NCI-H2107 treated with DMSO at 0.1 percent for 48 hours (cell line): ENCODE measurements around the gene ATP8B1.
"Not testable (repeated sequence)": the region's sequence is repeated elsewhere in the genome, so short reads cannot be mapped to it uniquely, and the experiment has no call there.

Experiments used
- DNase-seq: peaks from one replicate; lab custom pipeline; 2025; ENCODE audit not compliant: unreplicated experiment; lab: John Stamatoyannopoulos, UW

Gene ATP8B1

DNA sequence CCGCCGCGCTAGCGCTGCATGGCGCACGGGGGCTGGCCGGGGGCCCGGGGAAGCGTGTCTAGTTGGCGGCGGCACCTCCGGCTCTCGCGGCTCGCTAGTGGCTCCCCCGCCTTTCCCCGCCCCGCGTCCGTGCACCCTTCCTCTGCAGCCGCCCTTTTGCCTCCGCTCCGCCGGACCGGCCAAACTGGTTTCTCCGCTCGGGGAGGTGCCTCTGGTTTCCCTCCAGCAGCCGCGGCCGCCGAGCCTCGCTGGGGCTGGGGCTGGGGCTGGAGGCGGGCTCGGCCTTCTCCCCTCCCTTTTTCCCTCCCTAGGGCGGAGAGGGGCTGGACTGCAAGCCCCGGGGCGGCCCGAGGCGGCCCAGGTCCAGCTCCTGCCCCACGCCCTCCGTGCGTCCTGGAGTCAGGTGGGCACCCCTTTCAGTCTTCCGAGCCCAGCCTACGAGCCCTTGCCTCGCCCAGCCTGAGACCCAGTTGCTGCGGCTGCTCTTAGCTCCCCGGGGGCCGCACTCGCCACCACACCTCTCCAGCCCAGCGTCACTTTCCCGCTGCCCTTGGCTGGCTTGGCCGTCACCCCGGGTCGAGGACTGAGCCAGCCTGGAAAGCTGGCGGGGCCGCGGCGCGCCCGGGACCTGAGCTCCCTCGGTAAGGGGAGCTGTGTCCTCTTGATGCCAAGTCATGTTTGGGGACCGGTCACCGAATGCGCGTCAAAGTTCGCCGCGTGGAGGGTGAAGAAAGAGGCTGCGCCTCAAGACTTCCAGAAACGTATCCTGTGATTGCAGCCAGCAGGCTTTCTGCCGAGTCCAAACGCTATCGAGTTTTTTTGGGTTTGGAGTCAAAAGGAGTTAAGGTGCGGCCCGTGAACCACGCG is at the start of gene ATP8B1:
ATP8B1 (minus strand) TSS at position 213 of the 867 bp plus-strand sequence. CDS start 71,508 bp downstream, outside the sequence.
- no peak for DNase-seq

DNA sequence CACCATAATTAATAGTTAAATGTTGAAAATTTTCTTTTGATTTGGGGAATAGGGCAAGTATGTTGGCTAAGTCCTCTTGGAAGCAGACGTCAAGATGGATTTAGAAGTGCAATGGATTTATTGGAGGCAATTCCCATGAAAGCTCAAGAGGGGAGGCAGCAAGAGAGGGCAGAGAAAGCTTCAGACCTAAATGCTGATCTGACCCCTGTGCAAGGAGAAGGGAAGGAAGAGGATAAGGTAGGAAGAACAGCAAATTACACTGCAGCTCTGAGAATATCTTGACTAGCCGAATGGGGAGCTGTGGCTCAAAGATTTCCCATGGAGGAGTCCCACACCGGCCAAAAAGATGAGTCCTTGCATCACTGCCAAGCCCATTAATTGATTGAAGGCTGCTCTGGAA is 46.9 kb upstream of the ATP8B1 start:
- no peak for DNase-seq

DNA sequence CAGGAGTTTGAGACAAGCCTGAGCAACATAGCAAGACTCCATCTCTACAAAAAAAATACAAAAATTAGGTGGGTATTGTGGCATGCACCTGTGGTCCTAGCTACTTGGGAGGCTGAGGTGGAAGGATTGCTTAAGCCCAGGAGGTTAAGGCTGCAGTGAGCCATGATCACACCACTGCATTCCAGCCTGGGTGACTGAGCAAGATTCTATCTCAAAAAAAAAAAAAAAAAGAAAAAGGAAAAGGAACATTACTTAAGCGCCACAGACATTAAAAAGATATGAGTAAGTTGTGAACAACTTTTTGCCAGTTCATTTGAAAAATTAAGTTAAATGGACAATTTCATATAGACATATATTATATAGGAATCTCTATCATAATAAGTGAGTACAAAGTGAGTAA is 45.3 kb upstream of the ATP8B1 start:
- DNase-seq: not testable (repeated sequence)

- DNase-seq: not testable (repeated sequence)
These were observed 44.3 kb upstream of the ATP8B1 start for GRCh38 chr18:57847431-57847830.

DNA sequence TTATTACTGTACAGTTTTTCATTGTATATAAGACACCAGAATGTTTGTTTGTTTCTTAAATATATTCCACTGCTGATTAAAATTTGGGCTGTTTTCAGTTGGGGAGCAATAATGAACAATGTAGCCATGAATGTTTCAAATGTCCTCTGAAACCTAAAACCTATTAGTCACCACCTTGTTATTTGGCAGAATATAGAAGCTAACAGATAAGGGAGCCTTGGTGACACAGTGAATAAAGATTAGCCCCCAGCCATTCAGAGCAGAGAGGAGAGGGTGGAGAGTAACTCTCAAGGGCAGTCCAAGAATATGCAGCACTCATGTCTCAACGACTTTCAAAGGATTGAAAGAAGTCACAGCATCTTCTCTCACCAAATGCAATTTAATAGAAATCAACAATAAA is 43.1 kb upstream of the ATP8B1 start:
- DNase-seq: no peak

- DNase-seq: no peak
These were observed 42.5 kb upstream of the ATP8B1 start for GRCh38 chr18:57845605-57846074.

DNA sequence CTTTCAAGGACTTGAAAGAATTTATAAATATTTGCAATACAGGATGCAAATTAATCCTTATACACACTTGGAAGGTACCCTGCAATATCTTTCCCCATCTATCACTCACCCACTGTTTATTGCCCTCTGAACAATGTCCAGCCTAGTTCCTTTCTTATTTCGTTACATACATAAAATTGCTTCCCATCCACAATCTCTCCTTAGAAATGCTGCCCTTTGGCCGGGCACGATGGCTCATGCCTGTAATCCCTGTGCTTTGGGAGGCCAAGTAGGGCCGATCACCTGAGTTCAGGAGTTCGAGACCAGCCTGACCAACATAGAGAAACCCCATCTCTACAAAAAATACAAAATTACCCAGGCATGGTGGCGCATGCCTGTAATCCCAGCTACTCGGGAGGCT is 41.2 kb upstream of the ATP8B1 start:
- no peak for DNase-seq

- no peak for DNase-seq
These were observed 40.3 kb upstream of the ATP8B1 start for GRCh38 chr18:57843386-57843785.

GRCh38 chr18:57841568-57841967 is 38.5 kb upstream of the ATP8B1 start:
- DNase-seq: no peak

DNA sequence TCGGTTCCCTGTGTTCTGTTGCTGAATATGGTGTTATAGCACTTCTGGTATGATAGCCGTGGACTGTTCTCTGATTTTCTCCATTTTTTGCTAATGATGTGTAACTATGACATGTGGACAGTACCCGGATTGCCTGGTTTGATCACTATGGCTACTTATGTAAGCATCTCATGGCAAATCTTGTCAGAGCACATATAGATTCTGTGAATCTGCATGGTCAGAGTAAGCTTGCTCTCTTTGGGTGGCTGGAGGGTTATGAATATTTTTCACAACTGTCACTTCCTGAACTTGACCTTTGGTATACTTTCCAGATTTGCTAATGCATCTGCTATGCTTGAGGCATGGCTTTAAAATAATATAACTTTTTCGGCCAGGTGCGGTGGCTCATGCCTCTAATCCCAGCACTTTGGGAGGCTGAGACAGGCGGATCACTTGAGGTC is 36.8 kb upstream of the ATP8B1 start:
- no peak for DNase-seq

GRCh38 chr18:57837917-57838548 is 34.9 kb upstream of the ATP8B1 start:
- DNase-seq: no peak

DNA sequence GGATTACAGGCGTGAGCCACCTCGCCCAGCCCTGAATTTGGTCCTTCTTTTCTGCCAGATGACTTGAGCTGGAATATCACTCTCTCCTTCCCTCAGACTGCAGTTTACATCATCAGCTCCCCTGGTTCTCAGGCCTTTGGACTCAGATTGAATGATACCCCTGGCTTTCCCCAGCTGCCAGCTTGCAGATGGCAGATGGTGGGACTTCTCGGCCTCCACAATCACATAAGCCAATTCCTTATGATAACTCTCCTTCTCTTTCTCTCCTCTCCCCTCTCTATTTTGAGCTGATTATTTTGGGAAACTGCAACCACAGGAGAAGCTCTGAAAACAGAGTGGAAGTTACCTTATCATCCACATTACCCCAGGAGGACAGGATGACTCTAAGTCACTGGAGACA is 33.4 kb upstream of the ATP8B1 start:
- no peak for DNase-seq

GRCh38 chr18:57835904-57836303 is 32.8 kb upstream of the ATP8B1 start:
- no peak for DNase-seq

DNA sequence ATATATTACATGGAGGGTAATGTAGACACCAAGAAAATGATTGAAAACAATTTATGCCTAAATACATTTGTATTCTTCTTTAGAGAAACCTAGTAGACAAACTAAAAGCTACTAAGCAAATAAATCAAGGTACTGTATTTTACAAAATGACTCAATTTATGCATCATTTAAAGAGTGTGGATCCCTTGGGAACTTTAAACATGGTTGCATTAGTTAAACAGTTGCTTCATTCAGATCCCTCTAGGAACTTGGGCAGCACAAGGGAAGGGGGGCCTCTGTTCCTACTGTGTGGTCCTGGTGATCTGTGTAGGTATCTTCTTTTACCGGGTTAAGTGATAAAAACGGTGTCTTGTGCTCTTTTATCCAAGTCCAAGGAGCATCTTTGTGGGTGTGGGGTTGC is 31.5 kb upstream of the ATP8B1 start:
- no peak for DNase-seq

- DNase-seq: no peak
These were observed 30.5 kb upstream of the ATP8B1 start for GRCh38 chr18:57833441-57834101.

DNA sequence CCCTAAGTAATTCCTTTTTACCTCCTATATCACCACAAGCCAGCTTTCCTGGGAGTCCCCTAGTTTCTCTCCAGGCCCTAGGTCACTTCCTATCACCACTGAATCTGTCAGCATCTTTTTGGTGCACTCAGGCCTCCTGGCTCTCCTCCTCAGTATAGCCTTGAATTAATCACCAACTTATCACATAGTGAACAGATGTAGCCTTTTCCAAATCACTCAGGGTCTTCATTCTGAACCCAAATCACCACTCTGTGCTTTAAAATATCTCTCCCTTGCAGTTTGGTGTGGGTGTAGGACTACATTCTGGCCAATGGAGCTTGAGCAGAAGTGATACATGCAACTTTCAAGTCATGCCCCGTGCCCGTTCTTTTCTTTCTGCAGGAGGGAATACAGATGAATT is 29.6 kb upstream of the ATP8B1 start:
- no peak for DNase-seq

GRCh38 chr18:57831597-57832377 is 28.7 kb upstream of the ATP8B1 start:
- DNase-seq: no peak

DNA sequence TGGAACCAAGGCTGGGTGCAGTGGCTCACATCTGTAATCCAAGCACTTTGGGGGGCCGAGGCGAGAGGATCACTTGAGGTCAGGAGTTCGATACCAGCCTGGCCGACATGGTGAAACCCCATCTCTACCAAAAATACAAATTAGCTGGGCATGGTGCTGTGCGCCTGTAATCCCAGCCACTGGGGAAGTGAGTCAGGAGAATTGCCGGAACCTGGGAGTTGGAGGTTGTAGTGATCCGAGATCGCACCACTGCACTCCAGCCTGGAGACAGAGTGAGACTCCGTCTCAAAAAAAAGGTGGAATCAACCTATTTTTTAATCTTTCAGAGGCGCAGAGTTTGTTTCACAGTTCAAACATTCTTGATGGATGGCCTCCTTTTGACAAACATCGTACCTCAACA is 24.5 kb upstream of the ATP8B1 start:
- no peak for DNase-seq

GRCh38 chr18:57826252-57826651 is 23.1 kb upstream of the ATP8B1 start:
- DNase-seq: no peak

DNA sequence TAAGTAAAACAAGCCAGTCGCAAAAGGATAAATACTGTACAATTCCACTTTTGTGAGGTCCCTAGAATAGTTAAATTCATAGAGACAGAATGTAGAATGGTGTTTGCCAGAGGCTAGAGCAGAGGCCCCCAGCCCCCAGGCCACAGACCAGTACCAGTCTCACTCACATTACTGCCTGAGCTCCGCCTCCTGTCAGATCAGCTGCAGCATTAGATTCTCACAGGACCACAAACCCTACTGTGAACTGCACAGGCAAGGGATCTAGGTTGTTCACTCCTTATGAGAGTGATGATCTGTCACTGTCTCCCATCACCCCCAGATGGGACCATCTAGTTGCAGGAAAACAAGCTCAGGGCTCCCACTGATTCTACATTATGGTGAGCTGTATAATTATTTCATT is 17.5 kb upstream of the ATP8B1 start:
- DNase-seq: not testable (repeated sequence)
